Retinal pigment epithelial cell (primary cell): Measurements from ENCODE around the gene DUSP28.
"Not testable (repeated sequence)": the region's sequence is repeated elsewhere in the genome, so short reads cannot be mapped to it uniquely, and the experiment has no call there.

Source experiments
- DNase-seq: peaks from one replicate; pipeline ENCODE4 v3.0.0-alpha.2; 2010; ENCODE audit warnings: low read depth
- H3K4me3 ChIP-seq: 2 replicates; pipeline ENCODE4 v1.5.1; 2011; ENCODE audit warnings: mild to moderate bottlenecking, low read length, control low read depth, moderate library complexity
- TF ChIP-seq, protein P1 (sequence below): conservative IDR thresholded peaks from 2 replicates; pipeline ENCODE4 v1.5.1; 2011; ENCODE audit warnings: low read depth, low read length, control low read depth, inconsistent platforms

The DUSP28 gene

DNA sequence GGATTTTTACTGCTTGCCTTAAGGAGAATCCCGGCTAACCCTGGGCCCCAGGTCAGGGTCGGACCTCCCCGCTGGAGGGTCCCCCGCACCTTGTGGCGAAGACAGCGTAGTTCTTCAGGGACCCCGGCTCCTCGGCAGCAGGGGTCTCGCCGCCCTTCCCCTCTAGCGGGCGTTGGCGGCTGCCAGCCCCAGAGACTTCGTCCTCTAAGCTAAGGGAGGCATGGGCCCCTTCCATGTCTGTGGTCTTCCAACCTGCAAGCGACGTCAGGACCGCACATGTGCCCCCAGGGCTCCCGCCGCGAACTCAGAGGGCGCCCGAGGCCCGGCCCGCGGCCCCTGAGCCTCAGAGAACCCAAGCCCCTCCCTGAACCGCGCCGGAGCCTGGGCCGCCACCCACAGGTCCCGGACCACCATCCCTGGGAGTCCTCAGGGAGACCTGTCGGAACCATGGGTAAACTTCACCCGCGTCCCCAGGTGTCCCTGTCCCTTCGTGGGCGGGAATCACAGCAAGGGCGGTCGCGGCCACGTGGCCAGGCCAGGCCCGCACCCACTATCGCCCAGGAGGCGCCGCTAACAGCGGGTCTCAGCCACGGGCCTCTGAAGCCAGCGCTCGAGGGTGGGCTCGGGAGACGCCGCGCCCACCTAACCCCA, 2.9 kb upstream of the DUSP28 start:
- TF ChIP-seq, protein P1, sequence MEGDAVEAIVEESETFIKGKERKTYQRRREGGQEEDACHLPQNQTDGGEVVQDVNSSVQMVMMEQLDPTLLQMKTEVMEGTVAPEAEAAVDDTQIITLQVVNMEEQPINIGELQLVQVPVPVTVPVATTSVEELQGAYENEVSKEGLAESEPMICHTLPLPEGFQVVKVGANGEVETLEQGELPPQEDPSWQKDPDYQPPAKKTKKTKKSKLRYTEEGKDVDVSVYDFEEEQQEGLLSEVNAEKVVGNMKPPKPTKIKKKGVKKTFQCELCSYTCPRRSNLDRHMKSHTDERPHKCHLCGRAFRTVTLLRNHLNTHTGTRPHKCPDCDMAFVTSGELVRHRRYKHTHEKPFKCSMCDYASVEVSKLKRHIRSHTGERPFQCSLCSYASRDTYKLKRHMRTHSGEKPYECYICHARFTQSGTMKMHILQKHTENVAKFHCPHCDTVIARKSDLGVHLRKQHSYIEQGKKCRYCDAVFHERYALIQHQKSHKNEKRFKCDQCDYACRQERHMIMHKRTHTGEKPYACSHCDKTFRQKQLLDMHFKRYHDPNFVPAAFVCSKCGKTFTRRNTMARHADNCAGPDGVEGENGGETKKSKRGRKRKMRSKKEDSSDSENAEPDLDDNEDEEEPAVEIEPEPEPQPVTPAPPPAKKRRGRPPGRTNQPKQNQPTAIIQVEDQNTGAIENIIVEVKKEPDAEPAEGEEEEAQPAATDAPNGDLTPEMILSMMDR: no peak
- peak overlapping the region; percentile 47 for H3K4me3 ChIP-seq
- no peak for DNase-seq

- TF ChIP-seq, protein P1: no peak
- H3K4me3 ChIP-seq: peak within 1 kb of the TSS; percentile 47
- peak; percentile 37 for DNase-seq
Measured at GRCh38 chr2:240557808-240558207, 2.3 kb upstream of the DUSP28 start, which contains the start of gene ANKMY1. ANKMY1 (minus strand) TSS chr2:240557988; CDS start chr2:240557335, 653 bp downstream.

DNA sequence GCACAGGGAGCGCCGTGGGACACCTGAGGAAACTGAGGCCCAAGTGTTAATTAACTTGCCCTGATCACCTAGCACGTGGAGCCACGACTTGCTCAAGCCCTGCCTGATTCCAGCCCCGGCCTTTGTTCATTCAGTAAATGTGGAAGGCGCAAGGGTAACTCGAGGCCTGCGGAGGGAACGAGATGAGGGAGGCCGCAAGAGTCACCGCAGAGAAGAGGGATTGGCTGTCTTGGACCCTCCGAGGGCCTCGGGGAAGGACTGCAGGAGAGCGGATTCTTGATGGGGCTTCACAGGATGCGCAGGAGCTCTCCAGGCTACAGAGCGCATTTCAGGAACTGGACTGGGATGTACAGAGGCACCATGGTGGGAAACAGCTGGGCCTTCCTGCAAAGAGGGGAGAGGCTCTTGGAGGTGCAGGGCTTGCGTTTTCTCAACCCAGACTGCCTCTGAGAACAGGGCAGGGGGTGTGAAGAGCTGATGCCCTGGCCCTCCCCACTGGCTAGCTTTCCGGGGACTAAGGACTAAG, 1.9 kb upstream of the DUSP28 start:
- DNase-seq: no peak
- peak overlapping the region; percentile 47 for H3K4me3 ChIP-seq
- TF ChIP-seq, protein P1: no peak

DNA sequence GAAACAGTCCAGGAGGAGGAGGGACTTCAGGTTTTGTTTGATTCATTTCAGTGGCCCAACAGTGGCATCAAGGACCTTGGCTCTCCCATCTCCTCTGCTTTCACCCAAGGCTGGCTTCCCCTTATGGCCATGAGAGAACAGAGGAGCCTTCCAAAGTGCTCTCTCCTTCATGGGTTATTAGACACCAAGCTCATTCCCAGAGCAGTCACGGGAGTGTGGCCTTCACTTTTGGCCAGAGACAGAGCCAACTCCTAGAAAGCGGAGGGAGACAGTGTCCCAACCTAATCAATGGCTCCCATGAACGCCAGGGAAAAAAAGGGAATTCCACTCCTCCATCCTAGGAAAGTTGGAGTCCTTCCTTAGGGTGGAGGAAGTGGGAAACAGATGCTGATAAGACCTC, 871 bp upstream of the DUSP28 start:
- no peak for DNase-seq
- no peak overlapping the region for H3K4me3 ChIP-seq
- TF ChIP-seq, protein P1: no peak

DNA sequence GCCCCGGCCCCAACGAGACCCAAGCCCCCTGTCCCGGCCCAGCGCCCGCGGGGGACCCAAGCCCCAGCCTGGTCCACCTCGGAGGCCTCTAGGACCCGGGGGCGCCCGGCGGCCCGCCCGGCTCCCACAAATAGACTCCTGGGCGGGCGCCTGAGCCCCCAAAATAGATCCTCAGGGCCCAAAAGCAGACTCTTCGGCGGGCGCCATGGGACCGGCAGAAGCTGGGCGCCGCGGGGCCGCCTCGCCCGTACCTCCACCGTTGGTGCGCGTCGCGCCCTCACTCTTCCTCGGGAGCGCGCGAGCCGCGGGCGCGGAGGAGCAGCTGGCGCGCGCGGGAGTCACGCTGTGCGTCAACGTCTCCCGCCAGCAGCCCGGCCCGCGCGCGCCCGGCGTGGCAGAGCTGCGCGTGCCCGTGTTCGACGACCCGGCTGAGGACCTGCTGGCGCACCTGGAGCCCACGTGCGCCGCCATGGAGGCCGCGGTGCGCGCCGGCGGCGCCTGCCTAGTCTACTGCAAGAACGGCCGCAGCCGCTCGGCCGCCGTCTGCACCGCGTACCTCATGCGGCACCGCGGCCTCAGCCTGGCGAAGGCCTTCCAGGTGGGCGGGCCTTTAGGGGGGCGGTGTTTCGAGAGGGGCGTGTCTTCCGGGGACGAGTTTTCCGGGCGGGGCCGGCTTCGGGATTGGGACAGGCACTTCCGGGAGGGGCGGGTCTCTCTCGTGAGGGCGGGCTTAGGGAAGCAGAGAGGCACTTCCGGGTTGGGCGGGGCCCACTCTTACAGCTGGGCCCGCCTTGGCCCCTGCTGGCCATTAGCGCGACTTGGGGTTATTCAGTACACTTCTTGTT, 545 bp downstream of the DUSP28 start:
- peak overlapping the region; percentile 59 for H3K4me3 ChIP-seq
- TF ChIP-seq, protein P1: peak; percentile 33
- peak; percentile 86 for DNase-seq

DNA sequence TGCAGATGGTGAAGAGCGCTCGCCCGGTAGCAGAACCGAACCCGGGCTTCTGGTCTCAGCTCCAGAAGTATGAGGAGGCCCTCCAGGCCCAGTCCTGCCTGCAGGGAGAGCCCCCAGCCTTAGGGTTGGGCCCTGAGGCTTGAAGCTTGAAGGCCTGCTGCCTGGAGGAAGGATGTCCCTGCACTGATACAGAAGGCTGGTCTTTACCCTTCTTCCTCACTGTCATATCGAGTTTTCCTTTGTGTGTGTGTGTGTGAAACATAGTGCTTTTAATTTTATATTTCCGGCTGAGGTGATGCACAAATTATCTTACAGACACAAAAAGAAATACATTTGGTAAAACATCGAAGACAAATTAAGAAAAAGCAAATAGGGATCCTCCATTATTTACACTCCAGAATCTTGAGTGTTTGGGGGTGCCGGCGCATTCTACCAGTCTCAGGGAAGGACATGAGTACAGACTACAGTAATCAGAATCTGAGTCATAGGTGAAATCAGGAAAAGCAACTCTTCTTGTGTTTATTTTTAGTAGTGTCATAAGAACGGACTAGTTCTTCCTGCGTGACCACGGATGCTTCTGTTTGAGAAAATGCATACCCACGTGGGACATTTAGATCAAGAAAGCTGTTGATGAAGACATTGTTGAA, 1.3 kb downstream of the DUSP28 start:
- peak overlapping the region; percentile 59 for H3K4me3 ChIP-seq
- DNase-seq: no peak
- TF ChIP-seq, protein P1: no peak

DNA sequence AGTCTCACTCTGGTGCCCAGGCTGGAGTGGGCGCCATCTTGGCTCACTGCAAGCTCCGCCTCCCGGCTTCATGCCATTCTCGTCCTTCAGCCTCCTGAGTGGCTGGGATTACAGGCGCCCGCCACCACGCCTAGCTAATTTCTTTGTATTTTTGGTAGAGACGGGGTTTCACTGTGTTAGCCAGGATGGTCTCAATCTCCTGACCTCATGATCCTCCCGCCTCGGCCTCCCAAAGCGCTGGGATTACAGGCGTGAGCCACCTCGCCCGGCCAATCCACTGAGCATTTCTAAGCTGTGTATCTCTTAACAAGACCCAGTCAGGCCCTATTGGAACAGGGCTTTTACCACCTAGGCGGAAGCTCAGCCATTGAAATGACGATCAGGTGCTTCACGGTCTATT, 3.1 kb downstream of the DUSP28 start:
- not testable (repeated sequence) for DNase-seq, H3K4me3 ChIP-seq
